ENCODE data around the gene UQCC2. TPM values are rescaled to one million over a fixed set of nuclear protein-coding genes. Genes with fewer than 3 reads are reported as not detected.

Gene UQCC2
- total and polyA plus RNA-seq, 2 donors (not counting 1 experiment from before 2014, with no cell fraction given): 13.2 to 16.6 TPM

- no peak overlapping the region for H3K27ac ChIP-seq (ENCODE audit: low read length in 2 of 2)
- no peaks in the 10 kb centered on the region for H3K27me3 ChIP-seq (replicated peaks in 1 of 4; ENCODE audit: control extremely low read depth in 1 of 4, control insufficient read depth in 3 of 4, insufficient read depth in 4 of 4, low read length in 3 of 4)
- no peak for TF ChIP-seq CTCF (IDR thresholded peaks at IDR 0.05)
- no peak for TF ChIP-seq EZH2 (IDR thresholded peaks at IDR 0.05; ENCODE audit: borderline replicate concordance, insufficient read depth, low read depth, low read length, poor library complexity, severe bottlenecking)
- H3K4me1 ChIP-seq (ENCODE audit: control insufficient read depth in 2 of 2, insufficient read depth in 2 of 2, low read length in 2 of 2): peaks cover 0 to 8% of the 10 kb centered on the region in 2 donors
- H3K9ac ChIP-seq (ENCODE audit: low read length): no peak overlapping the region
- ChIA-PET CTCF (interaction anchor here (1.7 kb wide), 1 partner anchor 18 kb away, joined by 10 read pairs; no protein-coding TSS in a partner anchor), POLR2A (interaction anchor here (0.7 kb wide), 1 partner anchor 18 kb away, joined by 5 read pairs; no protein-coding TSS in a partner anchor)
- H3K4me1 Mint-ChIP-seq: peaks cover 13% of the 10 kb centered on the region
- H3K27ac Mint-ChIP-seq: no peak overlapping the region
- no peaks in the 10 kb centered on the region for H3K9me3 ChIP-seq (ENCODE audit: control extremely low read depth in 1 of 3, control insufficient read depth in 2 of 3, insufficient read depth in 1 of 3, low read length in 2 of 3)
- H3K4me2 ChIP-seq (replicated peaks; ENCODE audit: low read depth, low read length, poor library complexity, severe bottlenecking): no peak overlapping the region
- H3K4me3 ChIP-seq (ENCODE audit: control extremely low read depth in 1 of 5, extremely low read depth in 1 of 5, insufficient read depth in 1 of 5, low read depth in 2 of 5, low read length in 4 of 5): no peak overlapping the region
- 96% methylated on average over 13 of the region's 13 CpGs for WGBS (ENCODE audit: insufficient coverage)
- intact Hi-C loops (cut with micrococcal nuclease): no loop called here
- H3K9me3 Mint-ChIP-seq (ENCODE audit: insufficient read depth): no peaks in the 10 kb centered on the region
- no peak for ATAC-seq (ENCODE audit: low read depth)
- no peak overlapping the region for H2AFZ ChIP-seq (ENCODE audit: insufficient read depth, low read depth, low read length, poor library complexity, severe bottlenecking)
- H3K36me3 ChIP-seq (replicated peaks in 1 of 2; ENCODE audit: control extremely low read depth in 1 of 2, control insufficient read depth in 1 of 2, extremely low read depth in 1 of 2, insufficient read depth in 2 of 2, low read length in 1 of 2): peaks cover 0 to 87% of the 10 kb centered on the region in 2 experiments
- H4K20me1 ChIP-seq (ENCODE audit: control insufficient read depth, insufficient read depth, low read length, poor library complexity, severe bottlenecking): no peaks in the 10 kb centered on the region
- H3K27me3 Mint-ChIP-seq: no peaks in the 10 kb centered on the region
- peaks cover 3% of the 10 kb centered on the region for H3K79me2 ChIP-seq (ENCODE audit: control insufficient read depth, insufficient read depth, low read length)
- no peak overlapping the region for H3K4me3 Mint-ChIP-seq
- DNase-seq: no peak
These were observed 29.2 kb downstream of the UQCC2 start for GRCh38 chr6:33682341-33682740.

DNA sequence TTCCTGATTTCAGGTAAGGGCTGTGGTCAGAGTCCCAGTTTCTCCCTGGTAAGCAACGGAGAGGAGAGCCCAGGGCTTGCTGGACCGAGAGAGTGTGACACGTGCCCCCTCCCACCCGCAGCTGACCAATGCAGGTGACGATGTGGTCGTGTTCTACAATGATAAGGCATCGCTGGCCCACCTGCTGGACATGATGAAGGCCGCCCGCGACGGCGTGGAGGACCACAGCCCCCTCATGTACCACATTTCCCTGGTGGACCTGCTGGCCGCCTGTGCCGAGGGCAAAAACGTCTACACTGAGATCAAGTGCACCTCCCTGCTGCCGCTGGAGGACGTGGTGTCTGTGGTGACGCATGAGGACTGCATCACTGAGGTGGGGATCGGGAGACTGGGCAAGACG is 31.7 kb downstream of the UQCC2 start:
- Mint-ChIP-seq H3K27ac (no peak overlapping the region), H3K4me1 (peaks cover 16% of the 10 kb centered on the region), H3K9me3 (ENCODE audit: insufficient read depth) (no peaks in the 10 kb centered on the region), H3K4me3 (no peak overlapping the region), H3K27me3 (no peaks in the 10 kb centered on the region)
- ATAC-seq (ENCODE audit: low read depth): no peak
- H4K20me1 ChIP-seq (ENCODE audit: control insufficient read depth, insufficient read depth, low read length, poor library complexity, severe bottlenecking): no peaks in the 10 kb centered on the region
- intact Hi-C loops (cut with micrococcal nuclease): no loop called here
- peaks cover 0 to 81% of the 10 kb centered on the region in 2 experiments for H3K36me3 ChIP-seq (replicated peaks in 1 of 2; ENCODE audit: control extremely low read depth in 1 of 2, control insufficient read depth in 1 of 2, extremely low read depth in 1 of 2, insufficient read depth in 2 of 2, low read length in 1 of 2)
- H3K9ac ChIP-seq (ENCODE audit: low read length): no peak overlapping the region
- no peak for DNase-seq
- H2AFZ ChIP-seq (ENCODE audit: insufficient read depth, low read depth, low read length, poor library complexity, severe bottlenecking): no peak overlapping the region
- H3K79me2 ChIP-seq (ENCODE audit: control insufficient read depth, insufficient read depth, low read length): peaks cover 3% of the 10 kb centered on the region
- 99% methylated on average over 19 of the region's 20 CpGs for WGBS (ENCODE audit: insufficient coverage)
- CTCF ChIA-PET: no interaction called here
- H3K27me3 ChIP-seq (replicated peaks in 1 of 4; ENCODE audit: control extremely low read depth in 1 of 4, control insufficient read depth in 3 of 4, insufficient read depth in 4 of 4, low read length in 3 of 4): no peaks in the 10 kb centered on the region
- no peak overlapping the region for H3K4me3 ChIP-seq (ENCODE audit: control extremely low read depth in 1 of 5, extremely low read depth in 1 of 5, insufficient read depth in 1 of 5, low read depth in 2 of 5, low read length in 4 of 5)
- no peak for TF ChIP-seq EZH2 (IDR thresholded peaks at IDR 0.05; ENCODE audit: borderline replicate concordance, insufficient read depth, low read depth, low read length, poor library complexity, severe bottlenecking)
- TF ChIP-seq CTCF (IDR thresholded peaks at IDR 0.05): no peak
- H3K4me2 ChIP-seq (replicated peaks; ENCODE audit: low read depth, low read length, poor library complexity, severe bottlenecking): no peak overlapping the region
- POLR2A ChIA-PET: interaction anchor here (0.6 kb wide), 1 partner anchor 98 kb away, joined by 6 read pairs; no protein-coding TSS in a partner anchor
- H3K4me1 ChIP-seq (ENCODE audit: control insufficient read depth in 2 of 2, insufficient read depth in 2 of 2, low read length in 2 of 2): peaks cover 0 to 11% of the 10 kb centered on the region in 2 donors
- H3K27ac ChIP-seq (ENCODE audit: low read length in 2 of 2): no peak overlapping the region
- H3K9me3 ChIP-seq (ENCODE audit: control extremely low read depth in 1 of 3, control insufficient read depth in 2 of 3, insufficient read depth in 1 of 3, low read length in 2 of 3): no peaks in the 10 kb centered on the region

Data from B cell (primary cell).